HepG2 (cell line): Measurements from ENCODE around the gene KLHL18. TPM values are rescaled to one million over a fixed set of nuclear protein-coding genes. Genes with fewer than 3 reads are reported as not detected.
A peak's percentile ranks its signal among the peaks of the same experiment; 100 is the strongest.

Source experiments
- KAT8 ChIP-seq: IDR thresholded peaks from 2 replicates; pipeline ENCODE4 v1.6.1; 2016; ENCODE audit warnings: missing genetic modification reagents, missing compliant biosample characterization
- NCOA2 ChIP-seq: sonication (generic); formaldehyde crosslinking; IDR thresholded peaks from 2 replicates; pipeline ENCODE4 v1.8.0; 2022; ENCODE audit warnings: inconsistent platforms
- NFATC3 ChIP-seq: sonication (generic); formaldehyde crosslinking; IDR thresholded peaks from 2 replicates; pipeline ENCODE4 v1.5.1; 2020; ENCODE audit warnings: mild to moderate bottlenecking, missing genetic modification reagents
- POLR2G ChIP-seq: fragments of 200-400 bp; formaldehyde crosslinking; IDR thresholded peaks from 2 replicates; pipeline ENCODE4 v1.6.1; 2018; ENCODE audit warnings: mild to moderate bottlenecking, low read depth, low read length, moderate library complexity
- SAP130 ChIP-seq: IDR thresholded peaks from 2 replicates; pipeline ENCODE4 v1.6.1; 2016; ENCODE audit warnings: low read depth
- SIN3A ChIP-seq: IDR thresholded peaks from 2 replicates; pipeline ENCODE4 v1.6.1; 2011; ENCODE audit warnings: low read depth, mild to moderate bottlenecking, control low read depth, low read length, borderline replicate concordance
- SMAD1 ChIP-seq: sonication (generic); formaldehyde crosslinking; IDR thresholded peaks from 2 replicates; pipeline ENCODE4 v1.4.0; 2020; ENCODE audit warnings: missing genetic modification reagents, low read depth, mild to moderate bottlenecking, borderline replicate concordance
- SOX5 ChIP-seq: IDR thresholded peaks from 2 replicates; pipeline ENCODE4 v1.6.1; 2016; ENCODE audit warnings: borderline replicate concordance
- SRY ChIP-seq: sonication (generic); formaldehyde crosslinking; IDR thresholded peaks from 2 replicates; pipeline ENCODE4 v1.8.0; 2022; ENCODE audit warnings: mild to moderate bottlenecking, missing genetic modification reagents
- SSRP1 ChIP-seq: IDR thresholded peaks from 2 replicates; pipeline ENCODE4 v1.6.1; 2016; ENCODE audit warnings: control low read depth
- THYN1 ChIP-seq: sonication (generic); formaldehyde crosslinking; IDR thresholded peaks from 2 replicates; pipeline ENCODE4 v1.8.1; 2023; ENCODE audit warnings: low read depth, mild to moderate bottlenecking, moderate library complexity, missing genetic modification reagents, borderline replicate concordance
- YY1 ChIP-seq: IDR thresholded peaks from 2 replicates; pipeline ENCODE4 v1.6.1; 2011; ENCODE audit warnings: low read length, low read depth, moderate library complexity, mild to moderate bottlenecking; ENCODE audit not compliant: insufficient read depth, insufficient replicate concordance
- ZBTB20 ChIP-seq: sonication (generic); formaldehyde crosslinking; IDR thresholded peaks from 2 replicates; pipeline ENCODE4 v1.8.1; 2023; ENCODE audit warnings: missing genetic modification reagents, low read depth, mild to moderate bottlenecking, borderline replicate concordance
- ZFX ChIP-seq: sonication (generic); formaldehyde crosslinking; IDR thresholded peaks from 2 replicates; pipeline ENCODE4 v1.4.0; 2020; ENCODE audit warnings: mild to moderate bottlenecking, low read depth, missing genetic modification reagents, moderate library complexity
- ZNF30 ChIP-seq: sonication (generic); formaldehyde crosslinking; IDR thresholded peaks from 2 replicates; pipeline ENCODE4 v1.5.0; 2020; ENCODE audit warnings: mild to moderate bottlenecking, missing genetic modification reagents
- ZNF441 ChIP-seq: sonication (generic); formaldehyde crosslinking; IDR thresholded peaks from 2 replicates; pipeline ENCODE4 v1.7.0; 2021; ENCODE audit warnings: missing genetic modification reagents, borderline replicate concordance
- ZNF558 ChIP-seq: sonication (generic); formaldehyde crosslinking; IDR thresholded peaks from 2 replicates; pipeline ENCODE4 v1.9.0; 2022; ENCODE audit warnings: mild to moderate bottlenecking, missing genetic modification reagents, borderline replicate concordance
- ZNF616 ChIP-seq: sonication (generic); formaldehyde crosslinking; IDR thresholded peaks from 2 replicates; pipeline ENCODE4 v1.5.0; 2020; ENCODE audit warnings: low read depth, mild to moderate bottlenecking, missing genetic modification reagents
- ZSCAN21 ChIP-seq: sonication (generic); formaldehyde crosslinking; IDR thresholded peaks from 2 replicates; pipeline ENCODE4 v1.8.0; 2022; ENCODE audit warnings: mild to moderate bottlenecking, missing genetic modification reagents, moderate library complexity, borderline replicate concordance
- polyA plus RNA-seq, 8 experiments: library from polyadenylated mRNA; depleted of rRNA in 3 of 8; stranded (reverse) in 7 of 8; unstranded in 1 of 8; fragments of >200 nt; fragmentation: Illumina TruSeq in 4 of 8; extraction: Trizol in 4 of 8; gene quantifications; 2 replicates each; pipeline versions ENCODE4 v1.2.1 to v1.2.3, GENCODE V29; 2011 to 2016; ENCODE audit warnings: low read depth in 4 of 8, missing spikeins in 1 of 8, mixed read lengths in 1 of 8; ENCODE audit not compliant: insufficient read depth in 1 of 8
- total RNA-seq, 5 experiments: library from RNA; depleted of rRNA; stranded (reverse); fragments of >200 nt; fragmentation: Illumina TruSeq; extraction: Trizol; gene quantifications; 2 replicates each; pipeline ENCODE4 v1.2.3, GENCODE V29; 2016; ENCODE audit warnings: low read depth in 1 of 5
- TF ChIP-seq, protein P1 (sequence below): sonication (generic); formaldehyde crosslinking; IDR thresholded peaks from 2 replicates; pipeline ENCODE4 v1.4.0; 2020; ENCODE audit warnings: missing genetic modification reagents, mild to moderate bottlenecking, borderline replicate concordance
- TF ChIP-seq, protein P2 (sequence below): sonication (generic); formaldehyde crosslinking; IDR thresholded peaks from 2 replicates; pipeline ENCODE4 v1.4.0; 2020; ENCODE audit warnings: mild to moderate bottlenecking, missing genetic modification reagents
- TF ChIP-seq, protein P3 (sequence below): sonication (generic); formaldehyde crosslinking; IDR thresholded peaks from 2 replicates; pipeline ENCODE4 v1.4.0; 2020; ENCODE audit warnings: mild to moderate bottlenecking, missing genetic modification reagents

KLHL18 gene
- total and polyA plus RNA-seq, 2 of the 13 experiments (the other 11 are each of a cell fraction or from before 2014, with no cell fraction given) = 17.5 to 18.8 TPM

DNA sequence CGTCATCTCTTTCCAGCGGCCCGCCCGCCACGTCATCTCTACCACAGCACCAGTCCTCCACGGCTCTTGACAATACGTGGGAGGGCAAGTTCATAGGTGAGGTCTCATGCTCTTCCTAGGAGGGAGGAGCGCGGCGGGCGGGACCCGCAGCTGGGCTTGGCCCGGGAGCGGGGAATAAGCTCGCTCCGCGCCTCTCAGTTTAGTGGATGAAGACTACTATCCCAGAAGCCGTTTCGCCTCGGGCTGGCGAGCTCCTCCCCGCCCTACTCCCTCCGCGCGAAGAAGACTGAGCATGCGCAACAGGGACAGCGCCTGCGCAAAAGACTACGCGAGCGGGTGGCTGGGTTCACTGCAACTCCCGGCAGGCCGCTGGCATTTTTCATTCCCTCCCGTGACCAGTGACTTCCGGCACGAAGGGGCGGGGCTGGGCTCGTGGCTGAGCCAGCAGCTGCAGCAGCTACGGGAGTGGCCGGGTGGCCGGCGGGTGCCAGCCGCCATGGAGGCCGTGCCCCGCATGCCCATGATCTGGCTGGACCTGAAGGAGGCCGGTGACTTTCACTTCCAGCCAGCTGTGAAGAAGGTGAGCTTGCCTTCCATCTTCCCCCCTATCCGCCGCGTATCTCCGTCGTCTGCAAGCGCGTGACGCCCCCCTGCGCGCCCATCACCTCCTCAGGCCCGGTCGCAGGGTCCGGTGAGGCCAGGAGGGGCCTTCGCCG lies 98.0 kb downstream of the KLHL18 start, which contains the start of gene PTPN23 (continued):
- TF ChIP-seq SRY (CRISPR knock-in tag) = peak; percentile 65
- TF ChIP-seq ZFX (CRISPR knock-in tag) = peak; percentile 89
- TF ChIP-seq ZNF30 (CRISPR knock-in tag) = peak; percentile 74; the same call in 1 of the 2 replicates
- peak; percentile 87 for TF ChIP-seq KAT8 (CRISPR knock-in tag)
- peak; percentile 88 for TF ChIP-seq POLR2G
- TF ChIP-seq SAP130 = peak; percentile 68
- peak; percentile 41; the same call in 1 of the 2 replicates for TF ChIP-seq SSRP1
- TF ChIP-seq, protein P1, sequence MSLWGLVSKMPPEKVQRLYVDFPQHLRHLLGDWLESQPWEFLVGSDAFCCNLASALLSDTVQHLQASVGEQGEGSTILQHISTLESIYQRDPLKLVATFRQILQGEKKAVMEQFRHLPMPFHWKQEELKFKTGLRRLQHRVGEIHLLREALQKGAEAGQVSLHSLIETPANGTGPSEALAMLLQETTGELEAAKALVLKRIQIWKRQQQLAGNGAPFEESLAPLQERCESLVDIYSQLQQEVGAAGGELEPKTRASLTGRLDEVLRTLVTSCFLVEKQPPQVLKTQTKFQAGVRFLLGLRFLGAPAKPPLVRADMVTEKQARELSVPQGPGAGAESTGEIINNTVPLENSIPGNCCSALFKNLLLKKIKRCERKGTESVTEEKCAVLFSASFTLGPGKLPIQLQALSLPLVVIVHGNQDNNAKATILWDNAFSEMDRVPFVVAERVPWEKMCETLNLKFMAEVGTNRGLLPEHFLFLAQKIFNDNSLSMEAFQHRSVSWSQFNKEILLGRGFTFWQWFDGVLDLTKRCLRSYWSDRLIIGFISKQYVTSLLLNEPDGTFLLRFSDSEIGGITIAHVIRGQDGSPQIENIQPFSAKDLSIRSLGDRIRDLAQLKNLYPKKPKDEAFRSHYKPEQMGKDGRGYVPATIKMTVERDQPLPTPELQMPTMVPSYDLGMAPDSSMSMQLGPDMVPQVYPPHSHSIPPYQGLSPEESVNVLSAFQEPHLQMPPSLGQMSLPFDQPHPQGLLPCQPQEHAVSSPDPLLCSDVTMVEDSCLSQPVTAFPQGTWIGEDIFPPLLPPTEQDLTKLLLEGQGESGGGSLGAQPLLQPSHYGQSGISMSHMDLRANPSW (CRISPR knock-in tag) = peak; percentile 67; the same call in 1 of the 2 replicates
- TF ChIP-seq, protein P2, sequence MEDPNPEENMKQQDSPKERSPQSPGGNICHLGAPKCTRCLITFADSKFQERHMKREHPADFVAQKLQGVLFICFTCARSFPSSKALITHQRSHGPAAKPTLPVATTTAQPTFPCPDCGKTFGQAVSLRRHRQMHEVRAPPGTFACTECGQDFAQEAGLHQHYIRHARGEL (CRISPR knock-in tag) = peak; percentile 62; the same call in 1 of the 2 replicates
- TF ChIP-seq YY1 = peak; percentile 65
- 0 out of 2 replicates have a peak, but pooled peaks have one; percentile 60 for TF ChIP-seq SMAD1 (CRISPR knock-in tag)
- peak; percentile 65 for TF ChIP-seq SOX5 (CRISPR knock-in tag)
- TF ChIP-seq ZNF558 (CRISPR knock-in tag) = peak; percentile 42; the same call in 1 of the 2 replicates
- peak; percentile 85; the same call in 1 of the 2 replicates for TF ChIP-seq SIN3A
- peak; percentile 35; the same call in 1 of the 2 replicates for TF ChIP-seq ZBTB20 (CRISPR knock-in tag)
- 0 out of 2 replicates have a peak, but pooled peaks have one; percentile 4 for TF ChIP-seq THYN1 (CRISPR knock-in tag)
- no peak; the same call in 1 of the 2 replicates for TF ChIP-seq ZNF616 (CRISPR knock-in tag)
- peak; percentile 14; the same call in 1 of the 2 replicates for TF ChIP-seq NCOA2 (CRISPR knock-in tag)
- TF ChIP-seq, protein P3, sequence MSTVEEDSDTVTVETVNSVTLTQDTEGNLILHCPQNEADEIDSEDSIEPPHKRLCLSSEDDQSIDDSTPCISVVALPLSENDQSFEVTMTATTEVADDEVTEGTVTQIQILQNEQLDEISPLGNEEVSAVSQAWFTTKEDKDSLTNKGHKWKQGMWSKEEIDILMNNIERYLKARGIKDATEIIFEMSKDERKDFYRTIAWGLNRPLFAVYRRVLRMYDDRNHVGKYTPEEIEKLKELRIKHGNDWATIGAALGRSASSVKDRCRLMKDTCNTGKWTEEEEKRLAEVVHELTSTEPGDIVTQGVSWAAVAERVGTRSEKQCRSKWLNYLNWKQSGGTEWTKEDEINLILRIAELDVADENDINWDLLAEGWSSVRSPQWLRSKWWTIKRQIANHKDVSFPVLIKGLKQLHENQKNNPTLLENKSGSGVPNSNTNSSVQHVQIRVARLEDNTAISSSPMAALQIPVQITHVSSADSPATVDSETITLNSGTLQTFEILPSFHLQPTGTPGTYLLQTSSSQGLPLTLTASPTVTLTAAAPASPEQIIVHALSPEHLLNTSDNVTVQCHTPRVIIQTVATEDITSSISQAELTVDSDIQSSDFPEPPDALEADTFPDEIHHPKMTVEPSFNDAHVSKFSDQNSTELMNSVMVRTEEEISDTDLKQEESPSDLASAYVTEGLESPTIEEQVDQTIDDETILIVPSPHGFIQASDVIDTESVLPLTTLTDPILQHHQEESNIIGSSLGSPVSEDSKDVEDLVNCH (CRISPR knock-in tag) = 0 out of 2 replicates have a peak, but pooled peaks have one; percentile 62
- peak; percentile 76 for TF ChIP-seq ZSCAN21
- TF ChIP-seq NFATC3 (CRISPR knock-in tag) = 0 out of 2 replicates have a peak, but pooled peaks have one; percentile 23
- peak; percentile 17; the same call in 1 of the 2 replicates for TF ChIP-seq ZNF441 (CRISPR knock-in tag)
